ENCODE data around the gene ANO7. TPM values are rescaled to one million over a fixed set of nuclear protein-coding genes. Genes with fewer than 3 reads are reported as not detected.

The ANO7 gene
- total and polyA plus RNA-seq, 3 experiments from 2014 or later, result 0.83 to 0.86 TPM; not detected in 1

- Mint-ChIP-seq H3K9me3 (no peaks in the 10 kb centered on the region), H3K27ac (peak overlapping the region in 1 of 8 donors; percentile 40), H3K4me3 (no peak overlapping the region), H3K36me3 (no peaks in the 10 kb centered on the region), H3K27me3 (peaks cover 0 to 4% of the 10 kb centered on the region in 2 donors), H3K4me1 (no peaks in the 10 kb centered on the region)
- no peaks in the 10 kb centered on the region for H3K4me1 ChIP-seq (ENCODE audit: insufficient read depth, low read length)
- ChIA-PET POLR2A (no interaction called here), CTCF (no interaction called here)
- DNase-seq, result no peak
- no peaks in the 10 kb centered on the region for H3K27me3 ChIP-seq (ENCODE audit: insufficient read depth, low read length, poor library complexity, severe bottlenecking)
- H3K4me3 ChIP-seq (ENCODE audit: low read length), result no peak overlapping the region
- no peaks in the 10 kb centered on the region for H3K9me3 ChIP-seq (ENCODE audit: low read length)
- H3K27ac ChIP-seq (ENCODE audit: low read depth, low read length), result no peak overlapping the region
- no peaks in the 10 kb centered on the region for H3K36me3 ChIP-seq (ENCODE audit: insufficient read depth, low read length)
These were observed 19.6 kb downstream of the ANO7 start for GRCh38 chr2:241208058-241208457.

- Histone ChIP-seq H3K4me3 (ENCODE audit: low read length) (no peak overlapping the region), H3K9me3 (ENCODE audit: low read length) (no peaks in the 10 kb centered on the region), H3K36me3 (ENCODE audit: insufficient read depth, low read length) (no peaks in the 10 kb centered on the region), H3K4me1 (ENCODE audit: insufficient read depth, low read length) (no peaks in the 10 kb centered on the region), H3K27ac (ENCODE audit: low read depth, low read length) (no peak overlapping the region), H3K27me3 (ENCODE audit: insufficient read depth, low read length, poor library complexity, severe bottlenecking) (no peaks in the 10 kb centered on the region)
- Mint-ChIP-seq H3K4me1 (no peaks in the 10 kb centered on the region), H3K27me3 (peaks cover 0 to 4% of the 10 kb centered on the region in 2 donors), H3K27ac (no peak overlapping the region), H3K9me3 (no peaks in the 10 kb centered on the region), H3K4me3 (no peak overlapping the region), H3K36me3 (no peaks in the 10 kb centered on the region)
- CTCF ChIA-PET, result no interaction called here
- POLR2A ChIA-PET, result no interaction called here
- DNase-seq, result no peak
These were observed 20.8 kb downstream of the ANO7 start for GRCh38 chr2:241209271-241209670.

GRCh38 chr2:241211276-241211675 lies 22.8 kb downstream of the ANO7 start:
- H3K4me3 ChIP-seq (ENCODE audit: low read length), result no peak overlapping the region
- Mint-ChIP-seq H3K4me1 (no peaks in the 10 kb centered on the region), H3K27ac (peak overlapping the region in 2 of 8 donors; percentile 69 to 71), H3K4me3 (no peak overlapping the region), H3K9me3 (no peaks in the 10 kb centered on the region), H3K36me3 (no peaks in the 10 kb centered on the region), H3K27me3 (peaks cover 0 to 4% of the 10 kb centered on the region in 2 donors)
- H3K9me3 ChIP-seq (ENCODE audit: low read length), result no peaks in the 10 kb centered on the region
- ChIA-PET CTCF (no interaction called here), POLR2A (no interaction called here)
- no peaks in the 10 kb centered on the region for H3K4me1 ChIP-seq (ENCODE audit: insufficient read depth, low read length)
- no peak for DNase-seq
- no peaks in the 10 kb centered on the region for H3K27me3 ChIP-seq (ENCODE audit: insufficient read depth, low read length, poor library complexity, severe bottlenecking)
- no peaks in the 10 kb centered on the region for H3K36me3 ChIP-seq (ENCODE audit: insufficient read depth, low read length)
- H3K27ac ChIP-seq (ENCODE audit: low read depth, low read length), result no peak overlapping the region

GRCh38 chr2:241213041-241213440 lies 24.6 kb downstream of the ANO7 start:
- no peaks in the 10 kb centered on the region for H3K36me3 ChIP-seq (ENCODE audit: insufficient read depth, low read length)
- H3K4me1 Mint-ChIP-seq, result peaks cover 0 to 7% (median 0%) of the 10 kb centered on the region in 3 donors
- no peak for DNase-seq
- H3K4me3 Mint-ChIP-seq, result no peak overlapping the region
- H3K9me3 ChIP-seq (ENCODE audit: low read length), result no peaks in the 10 kb centered on the region
- no peak overlapping the region for H3K27ac Mint-ChIP-seq
- H3K9me3 Mint-ChIP-seq, result no peaks in the 10 kb centered on the region
- H3K27me3 ChIP-seq (ENCODE audit: insufficient read depth, low read length, poor library complexity, severe bottlenecking), result no peaks in the 10 kb centered on the region
- CTCF ChIA-PET, result interaction anchor here (1.2 kb wide), 1 partner anchor 136 kb away, joined by 3 read pairs; no protein-coding TSS in a partner anchor
- no peak overlapping the region for H3K27ac ChIP-seq (ENCODE audit: low read depth, low read length)
- peaks cover 0 to 2% of the 10 kb centered on the region in 2 donors for H3K27me3 Mint-ChIP-seq
- H3K4me3 ChIP-seq (ENCODE audit: low read length), result no peak overlapping the region
- H3K36me3 Mint-ChIP-seq, result no peaks in the 10 kb centered on the region
- POLR2A ChIA-PET, result no interaction called here
- no peaks in the 10 kb centered on the region for H3K4me1 ChIP-seq (ENCODE audit: insufficient read depth, low read length)

GRCh38 chr2:241213567-241213966 lies 25.1 kb downstream of the ANO7 start:
- no peak overlapping the region for H3K27ac ChIP-seq (ENCODE audit: low read depth, low read length)
- no peak overlapping the region for H3K4me3 ChIP-seq (ENCODE audit: low read length)
- H3K9me3 ChIP-seq (ENCODE audit: low read length), result no peaks in the 10 kb centered on the region
- H3K27ac Mint-ChIP-seq, result no peak overlapping the region
- H3K27me3 Mint-ChIP-seq, result peaks cover 0 to 4% of the 10 kb centered on the region in 2 donors
- CTCF ChIA-PET, result no interaction called here
- H3K36me3 Mint-ChIP-seq, result no peaks in the 10 kb centered on the region
- no peak overlapping the region for H3K4me3 Mint-ChIP-seq
- H3K9me3 Mint-ChIP-seq, result no peaks in the 10 kb centered on the region
- peaks cover 2 to 10% (median 3%) of the 10 kb centered on the region in 3 donors for H3K4me1 Mint-ChIP-seq
- H3K4me1 ChIP-seq (ENCODE audit: insufficient read depth, low read length), result peaks cover 1% of the 10 kb centered on the region
- no peak for DNase-seq
- no peaks in the 10 kb centered on the region for H3K36me3 ChIP-seq (ENCODE audit: insufficient read depth, low read length)
- H3K27me3 ChIP-seq (ENCODE audit: insufficient read depth, low read length, poor library complexity, severe bottlenecking), result no peaks in the 10 kb centered on the region
- POLR2A ChIA-PET, result no interaction called here

GRCh38 chr2:241214209-241214608 lies 25.7 kb downstream of the ANO7 start:
- Mint-ChIP-seq H3K27me3 (peaks cover 0 to 5% of the 10 kb centered on the region in 2 donors), H3K4me1 (peaks cover 8 to 16% (median 10%) of the 10 kb centered on the region in 3 donors), H3K9me3 (no peaks in the 10 kb centered on the region), H3K27ac (no peak overlapping the region), H3K36me3 (no peaks in the 10 kb centered on the region), H3K4me3 (no peak overlapping the region)
- peaks cover 7% of the 10 kb centered on the region for H3K4me1 ChIP-seq (ENCODE audit: insufficient read depth, low read length)
- ChIA-PET POLR2A (no interaction called here), CTCF (no interaction called here)
- no peak overlapping the region for H3K4me3 ChIP-seq (ENCODE audit: low read length)
- DNase-seq, result no peak
- H3K27me3 ChIP-seq (ENCODE audit: insufficient read depth, low read length, poor library complexity, severe bottlenecking), result peaks cover 1% of the 10 kb centered on the region
- H3K36me3 ChIP-seq (ENCODE audit: insufficient read depth, low read length), result no peaks in the 10 kb centered on the region
- no peak overlapping the region for H3K27ac ChIP-seq (ENCODE audit: low read depth, low read length)
- H3K9me3 ChIP-seq (ENCODE audit: low read length), result no peaks in the 10 kb centered on the region

- H3K4me1 Mint-ChIP-seq, result peaks cover 9 to 18% (median 13%) of the 10 kb centered on the region in 3 donors
- CTCF ChIA-PET, result no interaction called here
- H3K27ac ChIP-seq (ENCODE audit: low read depth, low read length), result no peak overlapping the region
- peaks cover 0 to 5% of the 10 kb centered on the region in 2 donors for H3K27me3 Mint-ChIP-seq
- H3K4me3 ChIP-seq (ENCODE audit: low read length), result no peak overlapping the region
- H3K9me3 ChIP-seq (ENCODE audit: low read length), result no peaks in the 10 kb centered on the region
- H3K36me3 Mint-ChIP-seq, result no peaks in the 10 kb centered on the region
- H3K9me3 Mint-ChIP-seq, result no peaks in the 10 kb centered on the region
- POLR2A ChIA-PET, result no interaction called here
- no peak for DNase-seq
- H3K36me3 ChIP-seq (ENCODE audit: insufficient read depth, low read length), result no peaks in the 10 kb centered on the region
- no peak overlapping the region for H3K4me3 Mint-ChIP-seq
- H3K4me1 ChIP-seq (ENCODE audit: insufficient read depth, low read length), result peaks cover 7% of the 10 kb centered on the region
- no peak overlapping the region for H3K27ac Mint-ChIP-seq
- peaks cover 4% of the 10 kb centered on the region for H3K27me3 ChIP-seq (ENCODE audit: insufficient read depth, low read length, poor library complexity, severe bottlenecking)
These were observed 26.3 kb downstream of the ANO7 start for GRCh38 chr2:241214766-241215165.

GRCh38 chr2:241215421-241215820 lies 26.9 kb downstream of the ANO7 start:
- no peaks in the 10 kb centered on the region for H3K36me3 Mint-ChIP-seq
- H3K27ac Mint-ChIP-seq, result no peak overlapping the region
- peaks cover 9 to 18% (median 13%) of the 10 kb centered on the region in 3 donors for H3K4me1 Mint-ChIP-seq
- Histone ChIP-seq H3K4me1 (ENCODE audit: insufficient read depth, low read length) (peaks cover 7% of the 10 kb centered on the region), H3K4me3 (ENCODE audit: low read length) (no peak overlapping the region), H3K27ac (ENCODE audit: low read depth, low read length) (no peak overlapping the region), H3K27me3 (ENCODE audit: insufficient read depth, low read length, poor library complexity, severe bottlenecking) (peaks cover 4% of the 10 kb centered on the region), H3K9me3 (ENCODE audit: low read length) (no peaks in the 10 kb centered on the region), H3K36me3 (ENCODE audit: insufficient read depth, low read length) (no peaks in the 10 kb centered on the region)
- POLR2A ChIA-PET, result no interaction called here
- H3K9me3 Mint-ChIP-seq, result no peaks in the 10 kb centered on the region
- no peak for DNase-seq
- CTCF ChIA-PET, result no interaction called here
- H3K27me3 Mint-ChIP-seq, result peaks cover 0 to 5% of the 10 kb centered on the region in 2 donors
- peak overlapping the region in 2 of 7 donors; percentile 27 to 61 for H3K4me3 Mint-ChIP-seq
